ENCODE results near the gene SV2A. TPM values are rescaled to one million over a fixed set of nuclear protein-coding genes. Genes with fewer than 3 reads are reported as not detected.

SV2A gene
- total RNA-seq, 2 donors from 2014 or later, result 10.9 to 14.6 TPM

DNA sequence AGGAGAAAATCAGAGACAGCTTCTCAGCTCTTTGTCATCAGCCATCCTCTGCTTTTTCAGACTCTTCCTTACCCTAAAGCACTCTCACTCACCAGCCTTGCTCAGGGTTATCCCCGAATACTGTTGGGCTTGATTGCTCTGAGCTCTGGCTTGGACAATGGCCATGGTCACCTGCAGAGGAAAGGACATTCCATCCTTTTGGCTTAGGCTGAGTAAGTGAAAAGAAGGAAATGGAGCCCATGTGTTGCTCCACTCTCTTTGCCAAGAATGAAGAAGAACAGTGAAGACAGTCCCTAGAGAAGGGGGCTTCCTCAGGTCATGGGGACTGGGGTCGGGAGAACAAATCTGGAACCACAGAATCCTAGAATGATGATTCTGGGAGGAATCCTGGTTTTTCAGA is 16.7 kb upstream of the SV2A start:
- DNase-seq (ENCODE audit: low spot score in 2 of 2) (no peak), ATAC-seq (no peak)
- Mint-ChIP-seq H3K36me3 (no peaks in the 10 kb centered on the region), H3K27ac (peak overlapping the region in 1 of 2 donors; percentile 40), H3K9me3 (no peaks in the 10 kb centered on the region)

DNA sequence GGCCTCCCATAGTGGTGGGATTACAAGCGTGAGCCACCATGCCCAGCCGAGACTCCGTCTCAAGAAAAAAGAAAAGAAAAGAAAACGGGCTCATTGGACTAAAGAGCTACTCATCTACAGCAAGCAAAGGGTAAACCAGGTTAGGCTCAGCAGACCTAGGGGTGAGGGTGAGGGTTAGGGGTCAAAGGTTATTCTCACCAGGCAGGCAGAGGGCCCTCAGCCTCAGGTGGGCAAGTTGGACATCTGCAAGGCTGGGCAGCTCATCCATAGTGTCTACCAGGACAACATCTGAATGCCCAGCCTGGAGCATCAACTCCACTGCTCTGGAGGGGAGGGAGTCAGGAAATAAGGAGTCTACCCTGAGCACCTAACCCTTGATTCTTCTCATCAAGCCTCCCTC is 15.6 kb upstream of the SV2A start:
- Mint-ChIP-seq H3K27ac (peak overlapping the region in 1 of 2 donors; percentile 40), H3K9me3 (no peaks in the 10 kb centered on the region), H3K36me3 (no peaks in the 10 kb centered on the region)
- no peak for ATAC-seq
- no peak for DNase-seq (ENCODE audit: low spot score in 2 of 2)

DNA sequence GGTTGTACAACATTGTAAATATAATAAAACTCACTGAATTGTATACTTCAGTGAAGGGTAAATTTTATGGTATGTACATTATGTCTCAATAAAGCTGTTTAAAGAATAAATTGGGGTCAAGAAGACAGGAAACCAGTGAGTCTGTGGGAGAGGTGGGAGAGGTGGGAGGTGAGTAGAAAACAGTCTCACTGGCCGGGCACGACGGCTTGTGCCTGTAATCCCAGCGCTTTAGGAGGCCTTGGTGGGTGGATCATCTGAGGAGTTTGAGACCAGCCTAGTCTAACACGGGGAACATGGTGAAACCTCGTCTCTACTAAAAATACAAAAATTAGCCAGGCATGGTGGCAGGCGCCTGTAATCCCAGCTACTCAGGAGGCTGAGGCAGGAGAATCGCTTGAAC is 14.8 kb upstream of the SV2A start:
- ATAC-seq (no peak), DNase-seq (ENCODE audit: low spot score in 2 of 2) (no peak)
- Mint-ChIP-seq H3K9me3 (no peaks in the 10 kb centered on the region), H3K36me3 (peaks cover 0 to 1% of the 10 kb centered on the region in 2 donors), H3K27ac (no peak overlapping the region)

DNA sequence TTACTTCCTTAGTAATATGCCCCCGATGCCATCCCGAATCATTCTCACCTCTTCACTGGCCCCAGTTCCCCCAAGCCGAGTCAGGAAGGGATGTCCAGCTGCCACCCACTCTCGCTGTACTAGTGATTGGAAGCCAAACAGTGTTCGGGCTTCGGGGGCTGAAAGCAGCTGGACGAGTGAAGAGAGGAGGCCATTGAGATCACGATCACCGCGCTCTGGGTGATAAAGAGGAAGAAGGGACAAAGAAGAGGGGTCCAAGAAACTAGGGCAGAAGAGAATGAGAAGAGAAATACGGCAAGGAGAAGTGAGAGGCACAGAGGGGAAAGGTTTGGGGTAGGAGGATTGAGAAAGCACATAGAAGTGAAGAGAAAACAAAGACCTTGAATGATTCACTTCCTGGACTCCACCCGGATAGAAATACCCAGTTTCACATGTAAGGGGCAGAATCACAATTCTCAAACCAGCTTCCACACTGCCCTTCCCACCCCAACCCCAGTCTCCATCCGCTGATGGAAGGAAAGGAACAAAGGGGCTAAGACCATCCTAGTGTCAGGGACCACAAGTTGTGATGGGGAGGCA is 13.7 kb upstream of the SV2A start:
- ATAC-seq (no peak), DNase-seq (ENCODE audit: low spot score in 2 of 2) (no peak)
- H3K36me3 Mint-ChIP-seq, result peaks cover 11% of the 10 kb centered on the region in 2 donors
- peak overlapping the region in 1 of 2 donors; percentile 57 for H3K27ac Mint-ChIP-seq
- no peaks in the 10 kb centered on the region for H3K9me3 Mint-ChIP-seq

DNA sequence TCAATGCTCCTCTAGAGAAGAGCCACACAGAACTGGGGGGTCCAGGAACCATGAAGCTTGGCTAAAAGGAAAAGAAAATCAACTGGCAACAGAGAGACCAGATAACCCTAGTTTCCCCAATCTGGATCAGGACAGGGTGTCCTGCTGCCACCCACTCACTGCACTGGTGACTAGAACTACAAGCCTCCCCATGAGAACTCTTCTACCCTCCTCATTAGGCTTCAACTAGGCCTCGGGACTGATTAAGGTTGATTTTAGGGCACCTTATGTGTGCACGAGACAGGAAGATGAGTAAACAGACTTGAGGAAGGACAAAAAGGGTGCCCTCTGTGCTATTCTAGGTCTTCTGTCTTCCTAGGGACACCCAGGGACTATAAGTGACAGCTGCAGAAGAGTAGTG is 12.2 kb upstream of the SV2A start:
- ATAC-seq (no peak), DNase-seq (ENCODE audit: low spot score in 2 of 2) (no peak)
- no peak overlapping the region for H3K27ac Mint-ChIP-seq
- H3K9me3 Mint-ChIP-seq, result no peaks in the 10 kb centered on the region
- peaks cover 19 to 25% of the 10 kb centered on the region in 2 donors for H3K36me3 Mint-ChIP-seq

DNA sequence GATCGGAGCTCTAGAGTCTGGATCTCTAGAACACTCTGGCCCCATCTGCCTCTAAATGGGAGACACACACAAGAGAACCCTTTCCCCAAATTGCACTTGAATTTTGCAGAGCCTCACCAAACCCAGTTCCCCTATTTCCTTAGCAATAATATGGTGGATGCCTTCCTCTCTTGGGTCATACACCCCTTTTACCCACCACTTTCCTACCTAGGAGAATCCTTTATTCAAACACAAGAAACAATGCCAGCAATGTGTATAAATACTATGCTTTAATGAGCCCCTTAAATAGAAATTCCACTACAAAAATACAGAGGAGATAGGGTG is 10.7 kb upstream of the SV2A start:
- ATAC-seq, result no peak
- peaks cover 31 to 39% of the 10 kb centered on the region in 2 donors for H3K36me3 Mint-ChIP-seq
- peak overlapping the region; percentile 92 to 98 for H3K27ac Mint-ChIP-seq
- DNase-seq (ENCODE audit: low spot score in 2 of 2), result no peak
- no peaks in the 10 kb centered on the region for H3K9me3 Mint-ChIP-seq

DNA sequence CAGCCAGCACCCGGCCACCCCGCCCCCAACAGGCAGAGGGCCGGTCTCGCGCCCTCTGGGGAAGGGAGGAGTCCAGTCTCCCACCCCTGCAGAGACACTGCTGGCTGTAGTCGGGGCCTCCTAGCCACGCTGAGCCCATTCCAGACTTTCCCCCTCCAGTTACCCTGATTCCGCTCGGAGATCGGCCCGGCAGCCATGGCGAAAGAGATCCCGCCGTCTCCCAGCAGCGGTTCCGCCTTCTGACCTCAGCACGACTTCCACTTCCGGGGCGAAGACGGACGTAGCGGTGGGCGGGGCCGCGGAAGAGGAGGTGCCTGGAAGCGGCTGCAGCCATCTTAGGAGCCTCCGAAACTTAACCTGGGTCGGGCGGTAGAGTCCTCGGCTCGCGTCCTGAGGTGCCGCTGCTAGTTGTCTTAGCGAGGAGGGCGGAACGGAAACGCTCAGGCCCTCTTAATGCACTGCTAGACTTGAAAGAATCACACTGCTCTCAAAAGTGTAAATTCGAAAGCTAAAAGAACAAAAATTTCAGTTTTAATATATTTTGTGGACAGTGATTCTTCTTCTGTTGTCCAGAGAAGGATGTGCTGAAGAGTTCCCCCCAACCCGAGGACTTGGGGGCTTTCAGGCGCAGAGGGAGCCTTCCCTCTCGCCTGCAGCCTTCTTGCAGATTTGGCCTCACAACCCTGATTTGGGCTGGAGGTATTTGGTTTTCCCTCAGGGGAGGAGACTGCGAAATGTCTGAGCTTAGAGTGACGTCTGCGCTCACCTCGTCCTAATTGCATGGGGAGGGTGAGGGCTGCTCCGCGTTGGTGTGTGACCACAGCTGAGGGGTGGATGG is 10.1 kb upstream of the SV2A start, which contains the start of gene SF3B4:
SF3B4 (minus strand) TSS at position 241 of the 838 bp plus-strand sequence; CDS start at position 197, 44 bp downstream.
- DNase-seq (ENCODE audit: low spot score in 2 of 2), result peak; percentile 93 to 94
- peak; percentile 99 for ATAC-seq
- H3K27ac Mint-ChIP-seq, result peak within 1 kb of the TSS; percentile 92 to 98
- no peaks in the 10 kb centered on the region for H3K9me3 Mint-ChIP-seq
- peaks cover 35 to 45% of the 10 kb centered on the region in 2 donors for H3K36me3 Mint-ChIP-seq

DNA sequence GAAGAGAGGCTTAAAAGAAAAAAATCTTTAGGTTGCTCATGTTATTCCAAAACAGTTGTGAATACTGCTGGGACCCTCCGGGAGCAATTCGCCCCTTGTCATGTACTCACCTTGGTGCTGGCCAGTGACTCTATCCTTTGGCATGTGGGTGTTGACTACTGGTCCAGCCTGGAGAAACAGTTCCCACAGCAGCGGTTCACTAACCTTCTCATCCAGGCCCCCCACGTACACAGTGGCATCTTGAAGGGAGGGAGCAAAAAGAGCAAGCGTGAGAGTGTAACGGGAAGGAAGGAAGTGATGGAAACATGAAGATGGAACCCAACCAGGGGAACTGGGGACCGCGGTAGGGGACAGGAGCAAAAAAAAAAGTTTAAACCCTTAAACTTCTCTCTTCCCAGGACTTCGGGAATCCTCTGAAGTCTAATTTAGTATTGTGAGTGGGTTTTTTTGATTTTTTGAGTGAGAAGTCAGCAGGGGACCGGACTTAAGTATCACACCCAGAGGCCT is 9.5 kb upstream of the SV2A start:
- DNase-seq (ENCODE audit: low spot score in 2 of 2) (no peak), ATAC-seq (no peak)
- Mint-ChIP-seq H3K36me3 (peaks cover 35 to 51% of the 10 kb centered on the region in 2 donors), H3K9me3 (no peaks in the 10 kb centered on the region), H3K27ac (peak overlapping the region; percentile 92 to 98)

DNA sequence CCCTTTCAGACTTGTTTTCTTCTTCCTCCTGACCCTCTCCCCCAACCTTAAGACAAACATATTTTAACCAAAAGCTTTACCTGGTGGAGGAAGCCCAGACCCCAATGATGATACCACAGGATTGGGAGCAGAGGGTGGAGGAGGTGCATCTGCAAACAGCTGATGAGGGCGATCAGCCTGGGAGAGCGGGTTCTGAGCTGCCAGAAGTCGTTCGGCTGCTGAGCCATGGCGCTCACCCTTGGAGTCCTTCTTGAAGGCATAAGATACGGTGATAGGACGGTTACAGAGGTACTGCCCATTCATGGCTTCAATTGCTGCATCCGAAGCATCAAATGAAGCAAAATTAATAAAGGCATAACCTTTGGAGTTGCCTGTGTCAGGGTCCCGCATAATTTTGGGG is 8.7 kb upstream of the SV2A start:
- Mint-ChIP-seq H3K27ac (peak overlapping the region; percentile 74 to 92), H3K9me3 (no peaks in the 10 kb centered on the region), H3K36me3 (peaks cover 35 to 51% of the 10 kb centered on the region in 2 donors)
- DNase-seq (ENCODE audit: low spot score in 2 of 2), result no peak
- no peak for ATAC-seq

DNA sequence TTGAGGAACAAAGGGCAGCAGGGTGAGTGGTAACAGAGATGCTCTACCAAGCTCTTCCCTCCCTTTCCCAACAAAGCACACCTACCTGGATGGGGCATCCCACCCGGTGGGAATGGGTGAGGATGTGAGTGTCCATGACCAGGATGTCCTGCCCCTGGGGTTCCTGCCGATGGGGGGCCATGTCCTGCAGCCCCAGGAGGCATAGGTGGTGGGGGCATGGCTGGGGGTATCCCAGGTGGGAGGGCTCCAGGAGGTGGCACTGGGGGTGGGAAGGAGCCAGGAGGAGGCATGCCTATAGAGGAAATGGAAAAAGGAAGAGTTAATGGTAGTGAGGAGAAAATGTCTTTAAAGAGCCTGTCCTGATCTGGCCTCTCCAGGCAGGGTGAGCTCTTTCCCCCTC is 8.1 kb upstream of the SV2A start:
- ATAC-seq, result no peak
- Mint-ChIP-seq H3K36me3 (peaks cover 35 to 51% of the 10 kb centered on the region in 2 donors), H3K27ac (no peak overlapping the region), H3K9me3 (no peaks in the 10 kb centered on the region)
- no peak for DNase-seq (ENCODE audit: low spot score in 2 of 2)

DNA sequence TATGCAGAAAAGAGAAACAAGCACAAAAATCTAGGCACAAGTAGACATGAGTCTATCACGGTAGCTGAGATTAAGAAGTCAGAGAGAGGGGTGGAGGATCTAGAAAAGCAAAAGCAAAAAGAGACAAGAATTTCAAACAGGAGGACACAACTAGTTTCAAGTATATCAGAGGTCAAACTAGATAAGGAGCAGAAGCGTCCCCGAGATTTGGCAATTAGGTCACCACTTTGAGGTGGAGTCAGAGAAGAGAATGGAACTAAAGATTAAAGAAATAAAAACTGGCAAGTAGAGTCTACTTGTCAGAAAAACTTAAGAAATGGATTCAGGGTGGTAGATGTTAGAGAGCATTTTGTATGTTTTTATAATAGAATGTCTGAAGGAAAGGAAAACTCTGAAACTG is 7.7 kb upstream of the SV2A start:
- DNase-seq (ENCODE audit: low spot score in 2 of 2), result no peak
- Mint-ChIP-seq H3K9me3 (no peaks in the 10 kb centered on the region), H3K36me3 (peaks cover 35 to 51% of the 10 kb centered on the region in 2 donors), H3K27ac (peak overlapping the region in 1 of 2 donors; percentile 58)
- ATAC-seq, result no peak

DNA sequence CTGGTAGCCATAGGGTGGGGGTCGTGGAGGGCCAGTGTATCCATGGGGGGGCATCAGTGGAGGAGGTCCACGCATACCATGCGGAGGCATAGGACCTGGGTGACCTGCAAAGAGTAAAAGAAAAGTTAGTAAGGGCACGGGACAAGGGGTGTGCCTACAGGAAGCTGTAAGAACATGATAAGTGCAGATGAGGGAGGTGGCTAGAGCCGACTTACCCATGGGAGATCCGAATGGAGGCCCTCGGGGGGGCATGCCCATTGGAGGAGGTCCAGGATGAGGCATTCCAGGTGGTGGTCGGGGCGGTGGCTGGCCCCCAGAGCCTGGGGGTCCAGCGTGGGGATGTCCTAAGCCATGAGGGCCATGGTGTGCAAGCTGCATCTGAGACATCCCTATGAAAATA is 6.0 kb upstream of the SV2A start:
- Mint-ChIP-seq H3K36me3 (peaks cover 35 to 51% of the 10 kb centered on the region in 2 donors), H3K27ac (no peak overlapping the region)

DNA sequence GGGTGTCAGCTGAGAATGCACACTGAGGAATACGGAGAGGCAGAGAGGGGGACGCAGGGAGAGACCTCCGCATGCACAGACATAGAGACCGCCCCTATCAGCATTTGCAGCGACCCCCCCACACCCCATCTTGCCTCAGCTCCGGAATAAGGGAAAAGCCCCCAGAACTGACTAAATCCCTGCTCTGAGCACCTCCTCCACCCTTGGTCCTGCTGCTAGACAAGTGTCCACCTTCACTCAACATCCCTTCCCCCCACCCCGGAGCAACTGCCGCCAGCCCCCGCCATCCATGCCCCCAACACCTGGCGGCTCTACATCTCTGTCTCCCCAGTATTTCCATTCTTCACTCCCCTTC is 769 bp downstream of the SV2A start:
- ATAC-seq, result no peak
- no peak for DNase-seq (ENCODE audit: low spot score in 2 of 2)
- peak overlapping the region in 1 of 2 donors; percentile 63 for H3K27ac Mint-ChIP-seq

More for the DNA sequence above, 6.0 kb upstream of the SV2A start:
- DNase-seq (ENCODE audit: low spot score in 2 of 2) (no peak), ATAC-seq (no peak)
- H3K9me3 Mint-ChIP-seq, result no peaks in the 10 kb centered on the region

DNA sequence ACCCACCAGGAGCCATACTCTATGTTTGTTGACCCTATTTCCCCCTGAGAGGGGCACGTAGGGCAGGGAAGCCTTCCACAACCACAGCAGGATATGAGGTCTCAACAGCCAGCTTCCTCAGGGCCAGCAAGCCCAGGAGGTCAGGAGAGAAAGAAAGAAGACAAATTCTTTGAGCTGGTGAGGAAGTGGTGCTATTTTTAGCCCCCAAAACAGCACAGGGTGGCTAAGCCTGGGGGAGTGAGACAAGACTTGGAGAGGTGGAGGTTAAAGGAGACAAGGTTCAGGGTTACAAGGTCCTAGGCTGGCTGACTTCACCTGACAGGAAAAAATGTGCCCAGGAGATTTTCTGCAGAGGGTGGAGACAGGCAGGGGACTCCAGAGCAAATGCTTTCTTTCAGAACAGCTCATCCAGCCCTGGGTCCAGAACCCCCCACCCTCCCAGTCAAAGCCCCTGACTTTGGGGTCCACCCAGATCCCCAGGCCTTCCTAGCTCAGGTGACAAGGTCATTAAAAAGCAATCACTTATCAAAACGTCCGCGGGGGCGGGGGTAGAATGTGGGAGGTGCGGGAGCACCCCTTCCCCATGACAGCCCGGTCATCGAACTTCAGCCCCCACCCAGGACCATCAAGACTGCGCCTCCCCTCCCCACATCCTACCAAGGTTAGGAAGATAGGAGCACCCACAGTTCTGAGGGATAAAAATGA is 1.3 kb downstream of the SV2A start:
- no peaks in the 10 kb centered on the region for H3K9me3 Mint-ChIP-seq
- H3K36me3 Mint-ChIP-seq, result no peaks in the 10 kb centered on the region
- DNase-seq (ENCODE audit: low spot score in 2 of 2) (no peak), ATAC-seq (peak in 1 of 2 donors; percentile 13)
- peak overlapping the region in 1 of 2 donors; percentile 11 for H3K27ac Mint-ChIP-seq

More for the DNA sequence above, 769 bp downstream of the SV2A start:
- H3K36me3 Mint-ChIP-seq, result no peaks in the 10 kb centered on the region
- no peaks in the 10 kb centered on the region for H3K9me3 Mint-ChIP-seq

DNA sequence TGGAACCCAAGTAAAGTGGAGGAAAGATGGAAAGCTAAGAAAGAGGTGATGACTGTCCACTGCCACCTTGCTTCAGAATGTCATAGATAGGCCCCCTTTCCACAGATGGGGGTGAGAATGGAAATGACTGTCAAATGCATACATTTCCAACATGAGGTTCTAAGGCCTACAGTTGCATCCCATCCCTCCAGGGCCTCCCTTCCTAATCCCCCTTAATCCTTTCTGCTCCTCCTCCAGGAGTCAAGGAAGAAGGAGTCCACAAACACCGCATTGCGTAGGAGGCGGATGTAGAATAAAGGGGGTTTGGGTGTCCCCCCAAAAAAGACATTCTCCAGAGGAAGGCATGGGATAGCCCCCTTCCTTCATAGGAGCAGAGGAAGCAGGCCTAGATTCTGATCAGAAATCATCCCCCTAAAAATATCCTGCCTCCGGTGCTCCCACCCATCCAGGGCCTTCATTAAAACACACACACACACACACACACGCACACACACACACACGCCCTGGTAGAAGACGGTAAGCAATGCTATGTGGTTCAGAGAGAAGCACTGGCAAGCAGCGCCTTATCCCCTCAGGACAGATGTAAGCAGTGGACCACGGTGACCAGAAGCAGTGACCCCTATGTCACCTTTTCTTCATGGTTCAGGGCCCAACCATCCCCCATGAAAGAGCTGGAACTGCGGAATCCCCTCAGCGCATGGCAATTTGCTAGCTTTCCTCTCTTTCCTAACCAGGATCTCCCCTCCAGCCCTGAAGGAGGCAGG is 2.0 kb downstream of the SV2A start:
- Mint-ChIP-seq H3K36me3 (no peaks in the 10 kb centered on the region), H3K9me3 (no peaks in the 10 kb centered on the region), H3K27ac (peak overlapping the region in 1 of 2 donors; percentile 11)
- ATAC-seq, result no peak
- DNase-seq (ENCODE audit: low spot score in 2 of 2), result no peak

DNA sequence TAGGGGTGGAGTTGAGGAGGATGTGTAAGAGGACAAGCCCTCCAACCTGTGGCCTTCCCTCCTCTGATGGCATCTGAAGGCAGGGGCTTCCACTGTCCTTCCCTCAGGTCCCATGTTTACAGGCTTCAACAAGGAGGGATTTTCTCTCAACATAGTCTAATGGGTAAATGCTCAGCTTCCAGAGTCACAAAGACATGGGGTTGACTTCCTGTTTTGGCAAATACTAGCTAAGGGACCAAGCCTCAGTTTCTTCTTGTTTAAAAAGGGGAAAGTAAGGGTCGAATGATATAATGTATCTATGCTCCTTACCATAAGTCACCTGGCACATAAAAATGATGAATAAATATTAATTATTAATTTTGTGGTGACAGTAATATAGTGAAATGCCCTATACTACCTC is 3.1 kb downstream of the SV2A start:
- no peak for ATAC-seq
- no peak for DNase-seq (ENCODE audit: low spot score in 2 of 2)
- no peaks in the 10 kb centered on the region for H3K36me3 Mint-ChIP-seq
- H3K27ac Mint-ChIP-seq, result no peak overlapping the region
- H3K9me3 Mint-ChIP-seq, result no peaks in the 10 kb centered on the region

All from activated naive CD4-positive, alpha-beta T cell treated with anti-CD3 and anti-CD28 coated beads, Interleukin-2, amount 50 U/mL, for 72 hours (primary cell).